Measurements from ENCODE around the gene NOX5. TPM values are rescaled to one million over a fixed set of nuclear protein-coding genes. Genes with fewer than 3 reads are reported as not detected.

The NOX5 gene
- total RNA-seq, 2 experiments from 2014 or later, result not detected

DNA sequence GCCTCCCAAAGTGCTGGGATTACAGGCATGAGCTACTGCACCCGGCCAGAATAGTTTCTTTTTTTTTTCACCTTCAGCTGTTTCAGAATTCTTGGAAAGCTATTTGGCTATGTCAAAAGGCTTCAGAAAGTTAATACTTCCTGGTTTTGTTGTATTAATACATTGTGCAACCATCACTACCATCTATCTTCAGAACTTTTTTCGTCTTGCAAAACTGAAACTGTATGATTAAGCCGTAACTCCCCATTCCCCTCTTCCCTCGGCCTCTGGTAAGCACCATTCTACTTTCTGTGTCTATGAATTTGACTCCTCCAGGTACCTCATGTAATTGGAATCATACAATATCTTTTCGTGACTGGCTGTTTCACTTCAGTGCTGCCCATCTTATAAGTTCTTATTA is 5.2 kb upstream of the NOX5 start:
- POLR2A ChIA-PET, result no interaction called here
- ATAC-seq (ENCODE audit: poor library complexity), result no peak
- Histone ChIP-seq H3K36me3 (ENCODE audit: insufficient read depth, low read length) (no peaks in the 10 kb centered on the region), H3K9me3 (ENCODE audit: control insufficient read depth in 1 of 2, insufficient read depth in 1 of 2, low read length in 2 of 2) (peaks cover 17 to 27% of the 10 kb centered on the region in 2 experiments), H3K27ac (ENCODE audit: low read depth in 1 of 2, low read length in 2 of 2) (no peak overlapping the region), H3K4me1 (ENCODE audit: insufficient read depth, low read length) (no peaks in the 10 kb centered on the region), H3K4me3 (ENCODE audit: low read length) (no peak overlapping the region), H3K27me3 (ENCODE audit: control insufficient read depth in 1 of 2, insufficient read depth in 2 of 2, low read length in 2 of 2) (peaks cover 0 to 6% of the 10 kb centered on the region in 2 experiments)
- peaks cover 12% of the 10 kb centered on the region for H3K36me3 Mint-ChIP-seq (ENCODE audit: low read depth)
- no peak overlapping the region for H3K27ac Mint-ChIP-seq
- intact Hi-C loops (cut with DNase I, micrococcal nuclease), result no loop called here
- H3K4me3 Mint-ChIP-seq, result no peak overlapping the region
- peaks cover 7% of the 10 kb centered on the region for H3K27me3 Mint-ChIP-seq
- TF ChIP-seq, protein P1, sequence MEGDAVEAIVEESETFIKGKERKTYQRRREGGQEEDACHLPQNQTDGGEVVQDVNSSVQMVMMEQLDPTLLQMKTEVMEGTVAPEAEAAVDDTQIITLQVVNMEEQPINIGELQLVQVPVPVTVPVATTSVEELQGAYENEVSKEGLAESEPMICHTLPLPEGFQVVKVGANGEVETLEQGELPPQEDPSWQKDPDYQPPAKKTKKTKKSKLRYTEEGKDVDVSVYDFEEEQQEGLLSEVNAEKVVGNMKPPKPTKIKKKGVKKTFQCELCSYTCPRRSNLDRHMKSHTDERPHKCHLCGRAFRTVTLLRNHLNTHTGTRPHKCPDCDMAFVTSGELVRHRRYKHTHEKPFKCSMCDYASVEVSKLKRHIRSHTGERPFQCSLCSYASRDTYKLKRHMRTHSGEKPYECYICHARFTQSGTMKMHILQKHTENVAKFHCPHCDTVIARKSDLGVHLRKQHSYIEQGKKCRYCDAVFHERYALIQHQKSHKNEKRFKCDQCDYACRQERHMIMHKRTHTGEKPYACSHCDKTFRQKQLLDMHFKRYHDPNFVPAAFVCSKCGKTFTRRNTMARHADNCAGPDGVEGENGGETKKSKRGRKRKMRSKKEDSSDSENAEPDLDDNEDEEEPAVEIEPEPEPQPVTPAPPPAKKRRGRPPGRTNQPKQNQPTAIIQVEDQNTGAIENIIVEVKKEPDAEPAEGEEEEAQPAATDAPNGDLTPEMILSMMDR (IDR thresholded peaks at IDR 0.05), result no peak
- CTCF ChIA-PET, result no interaction called here
- no peak for DNase-seq
- peaks cover 18% of the 10 kb centered on the region for H3K9me3 Mint-ChIP-seq
- no peaks in the 10 kb centered on the region for H3K4me1 Mint-ChIP-seq (ENCODE audit: low read depth)

DNA sequence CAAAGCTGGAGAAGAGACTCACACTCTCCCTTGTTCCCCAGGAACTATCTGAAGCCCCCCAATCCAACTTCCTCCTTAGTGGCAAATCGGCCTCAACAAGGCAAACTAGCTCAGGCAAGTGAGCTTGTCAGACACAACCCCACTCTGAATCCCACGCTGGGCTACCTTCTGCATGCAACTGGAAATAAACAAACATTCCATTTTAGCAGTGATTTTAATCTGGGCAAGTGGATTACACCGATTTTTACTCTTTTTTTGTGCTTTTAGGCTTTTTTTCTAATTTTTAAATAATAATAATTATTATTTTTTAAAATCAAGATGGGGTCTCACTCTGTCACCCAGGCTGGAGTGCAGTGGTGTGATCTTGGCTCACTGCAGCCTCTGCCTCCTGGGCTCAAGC is 2.9 kb upstream of the NOX5 start:
- Histone ChIP-seq H3K4me1 (ENCODE audit: insufficient read depth, low read length) (no peaks in the 10 kb centered on the region), H3K4me3 (ENCODE audit: low read length) (no peak overlapping the region), H3K9me3 (ENCODE audit: control insufficient read depth in 1 of 2, insufficient read depth in 1 of 2, low read length in 2 of 2) (peaks cover 17 to 27% of the 10 kb centered on the region in 2 experiments), H3K27me3 (ENCODE audit: control insufficient read depth in 1 of 2, insufficient read depth in 2 of 2, low read length in 2 of 2) (peaks cover 0 to 9% of the 10 kb centered on the region in 2 experiments), H3K36me3 (ENCODE audit: insufficient read depth, low read length) (no peaks in the 10 kb centered on the region), H3K27ac (ENCODE audit: low read depth in 1 of 2, low read length in 2 of 2) (no peak overlapping the region)
- peaks cover 15% of the 10 kb centered on the region for H3K9me3 Mint-ChIP-seq
- CTCF ChIA-PET, result no interaction called here
- H3K27ac Mint-ChIP-seq, result no peak overlapping the region
- no peak overlapping the region for H3K4me3 Mint-ChIP-seq
- no peaks in the 10 kb centered on the region for H3K4me1 Mint-ChIP-seq (ENCODE audit: low read depth)
- intact Hi-C loops (cut with DNase I, micrococcal nuclease), result no loop called here
- ATAC-seq (ENCODE audit: poor library complexity), result no peak
- H3K36me3 Mint-ChIP-seq (ENCODE audit: low read depth), result peaks cover 12% of the 10 kb centered on the region
- H3K27me3 Mint-ChIP-seq, result peaks cover 4% of the 10 kb centered on the region
- POLR2A ChIA-PET, result no interaction called here
- no peak for DNase-seq
- TF ChIP-seq, protein P1 (IDR thresholded peaks at IDR 0.05), result no peak

DNA sequence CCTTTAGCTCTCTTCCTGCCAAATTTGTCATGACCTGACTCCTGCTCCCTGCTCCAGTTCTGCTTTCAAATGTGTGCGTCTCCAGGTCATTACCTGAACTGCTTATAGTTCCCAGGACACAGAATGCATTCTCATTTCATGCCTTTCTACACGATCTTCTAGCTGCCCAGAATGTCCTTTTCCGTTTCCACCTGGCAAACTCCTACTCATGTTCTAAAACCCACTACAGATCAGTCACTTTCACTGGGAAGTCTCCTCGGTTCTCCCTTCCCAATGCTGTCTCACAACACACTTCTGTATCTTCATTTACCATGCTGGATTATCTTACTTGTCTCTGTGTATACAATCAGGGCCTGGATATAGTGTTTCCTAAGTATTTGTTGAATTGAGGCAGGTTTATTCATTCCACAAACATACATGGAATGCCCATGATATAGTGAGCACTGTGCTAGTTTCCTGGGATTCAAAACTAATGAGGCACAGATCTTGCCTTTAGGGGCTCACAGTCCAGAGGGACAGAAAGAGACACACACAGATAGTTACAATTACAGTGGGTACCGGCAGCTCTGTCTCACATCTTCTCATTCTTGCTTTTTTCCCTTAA is 1.6 kb upstream of the NOX5 start:
- POLR2A ChIA-PET, result no interaction called here
- CTCF ChIA-PET, result no interaction called here
- TF ChIP-seq, protein P1 (IDR thresholded peaks at IDR 0.05), result no peak
- H3K27ac ChIP-seq (ENCODE audit: low read depth in 1 of 2, low read length in 2 of 2), result no peak overlapping the region
- ATAC-seq (ENCODE audit: poor library complexity) (no peak), DNase-seq (no peak)
- H3K36me3 Mint-ChIP-seq (ENCODE audit: low read depth), result peaks cover 12% of the 10 kb centered on the region
- no peaks in the 10 kb centered on the region for H3K4me1 ChIP-seq (ENCODE audit: insufficient read depth, low read length)
- H3K4me1 Mint-ChIP-seq (ENCODE audit: low read depth), result no peaks in the 10 kb centered on the region
- no peak overlapping the region for H3K27ac Mint-ChIP-seq
- no peak overlapping the region for H3K4me3 ChIP-seq (ENCODE audit: low read length)
- peaks cover 12% of the 10 kb centered on the region for H3K9me3 Mint-ChIP-seq
- H3K27me3 Mint-ChIP-seq, result peaks cover 5% of the 10 kb centered on the region
- H3K9me3 ChIP-seq (ENCODE audit: control insufficient read depth in 1 of 2, insufficient read depth in 1 of 2, low read length in 2 of 2), result peaks cover 17 to 21% of the 10 kb centered on the region in 2 experiments
- no peaks in the 10 kb centered on the region for H3K36me3 ChIP-seq (ENCODE audit: insufficient read depth, low read length)
- H3K27me3 ChIP-seq (ENCODE audit: control insufficient read depth in 1 of 2, insufficient read depth in 2 of 2, low read length in 2 of 2), result peaks cover 0 to 6% of the 10 kb centered on the region in 2 experiments
- no peak overlapping the region for H3K4me3 Mint-ChIP-seq
- intact Hi-C loops (cut with DNase I, micrococcal nuclease), result no loop called here

Measured in CD4-positive, alpha-beta T cell (primary cell).